Neutrophil (primary cell): ENCODE results near the gene KDM6A.

Experiments
- H3K27ac ChIP-seq: fragments of 200-600 bp; sonication (generic); 2 replicates; pipeline ENCODE4 v1.5.1; 2016; ENCODE audit warnings: mild to moderate bottlenecking, moderate library complexity
- H3K27me3 ChIP-seq: fragments of 200-600 bp; sonication (generic); 2 replicates; pipeline ENCODE4 v1.6.0; 2016; ENCODE audit warnings: mild to moderate bottlenecking
- H3K36me3 ChIP-seq: fragments of 200-600 bp; sonication (generic); 2 replicates; pipeline ENCODE4 v1.5.1; 2017
- H3K4me1 ChIP-seq, 2 experiments: fragments of 200-600 bp in 1 of 2; sonication (generic) in 1 of 2; 1 replicate in 1 of 2; 2 replicates in 1 of 2; pipeline versions ENCODE4 v1.5.1 to v1.6.1; 2013 to 2016; ENCODE audit warnings: low read depth in 1 of 2, low read length in 1 of 2, mild to moderate bottlenecking in 1 of 2, moderate library complexity in 1 of 2; ENCODE audit not compliant: control insufficient read depth in 1 of 2, insufficient read depth in 1 of 2
- H3K4me3 ChIP-seq, 2 experiments: fragments of 200-600 bp in 1 of 2; sonication (generic) in 1 of 2; 1 replicate in 1 of 2; 2 replicates in 1 of 2; pipeline ENCODE4 v1.5.1; 2013 to 2016; ENCODE audit warnings: low read depth in 1 of 2, low read length in 1 of 2, mild to moderate bottlenecking in 1 of 2, moderate library complexity in 1 of 2
- H3K9me3 ChIP-seq: fragments of 200-600 bp; sonication (generic); 2 replicates; pipeline ENCODE4 v1.5.1; 2016
- CTCF ChIP-seq: fragments of 200-600 bp; sonication (generic); IDR thresholded peaks from 2 replicates; pipeline ENCODE4 v1.5.1; 2016; ENCODE audit warnings: antibody characterized with exemption

The KDM6A gene

GRCh38 chrX:44915361-44915868 lies 42.4 kb downstream of the KDM6A start:
- peak overlapping the region; percentile 66 for H3K27ac ChIP-seq
- H3K27me3 ChIP-seq = no peaks in the 10 kb centered on the region
- peak overlapping the region in 1 of 2 experiments; percentile 23 for H3K4me3 ChIP-seq

GRCh38 chrX:44918722-44919121 lies 45.7 kb downstream of the KDM6A start:
- H3K4me3 ChIP-seq = no peak overlapping the region
- no peak for TF ChIP-seq CTCF
- no peaks in the 10 kb centered on the region for H3K27me3 ChIP-seq
- peaks cover 61 to 96% of the 10 kb centered on the region in 2 experiments for H3K4me1 ChIP-seq
- H3K9me3 ChIP-seq = no peaks in the 10 kb centered on the region
- H3K27ac ChIP-seq = peak overlapping the region; percentile 8
- H3K36me3 ChIP-seq = no peaks in the 10 kb centered on the region

More at GRCh38 chrX:44915361-44915868, 42.4 kb downstream of the KDM6A start:
- TF ChIP-seq CTCF = no peak
- H3K36me3 ChIP-seq = no peaks in the 10 kb centered on the region
- H3K4me1 ChIP-seq = peaks cover 50 to 78% of the 10 kb centered on the region in 2 experiments
- H3K9me3 ChIP-seq = no peaks in the 10 kb centered on the region

GRCh38 chrX:44922980-44923379 lies 50.0 kb downstream of the KDM6A start:
- peaks cover 33 to 77% of the 10 kb centered on the region in 2 experiments for H3K4me1 ChIP-seq
- H3K36me3 ChIP-seq = no peaks in the 10 kb centered on the region
- peak overlapping the region; percentile 56 for H3K27ac ChIP-seq
- no peaks in the 10 kb centered on the region for H3K9me3 ChIP-seq
- H3K27me3 ChIP-seq = no peaks in the 10 kb centered on the region
- TF ChIP-seq CTCF = no peak
- H3K4me3 ChIP-seq = no peak overlapping the region

- TF ChIP-seq CTCF = no peak
- H3K27ac ChIP-seq = peak overlapping the region; percentile 47
- no peaks in the 10 kb centered on the region for H3K9me3 ChIP-seq
- no peaks in the 10 kb centered on the region for H3K36me3 ChIP-seq
- no peak overlapping the region for H3K4me3 ChIP-seq
- H3K27me3 ChIP-seq = no peaks in the 10 kb centered on the region
- H3K4me1 ChIP-seq = peaks cover 6 to 38% of the 10 kb centered on the region in 2 experiments
Measured at GRCh38 chrX:44927398-44927797, 54.4 kb downstream of the KDM6A start.

GRCh38 chrX:44931441-44931973 lies 58.5 kb downstream of the KDM6A start:
- H3K27ac ChIP-seq = no peak overlapping the region
- H3K4me3 ChIP-seq = no peak overlapping the region

More at GRCh38 chrX:44931441-44931973, 58.5 kb downstream of the KDM6A start:
- Histone ChIP-seq H3K36me3 (no peaks in the 10 kb centered on the region), H3K9me3 (no peaks in the 10 kb centered on the region), H3K27me3 (no peaks in the 10 kb centered on the region), H3K4me1 (peaks cover 11 to 33% of the 10 kb centered on the region in 2 experiments)
- TF ChIP-seq CTCF = no peak
